Ascending aorta (tissue), 2 donors: Measurements from ENCODE around the gene CARMIL1. TPM values are rescaled to one million over a fixed set of nuclear protein-coding genes. Genes with fewer than 3 reads are reported as not detected.
"Not testable (repeated sequence)": the region's sequence is repeated elsewhere in the genome, so short reads cannot be mapped to it uniquely, and the experiment has no call there.

Experiments
- DNase-seq, 2 donors: peaks; one replicate each; pipeline ENCODE4 v3.0.0-alpha.2; 2019; ENCODE audit warnings: low spot score in 2 of 2
- H3K27ac ChIP-seq, 2 donors: fragments of 200-600 bp; sonication (generic); one replicate each; pipeline ENCODE4 v1.5.1; 2016 to 2017; ENCODE audit warnings: mild to moderate bottlenecking in 1 of 2
- H3K27me3 ChIP-seq: fragments of 200-600 bp; sonication (generic); one replicate; pipeline ENCODE4 v1.5.1; 2017
- H3K36me3 ChIP-seq, 2 donors: fragments of 200-600 bp; sonication (generic); one replicate each; pipeline ENCODE4 v1.5.1; 2016
- H3K4me1 ChIP-seq, 2 donors: fragments of 200-600 bp; sonication (generic); one replicate each; pipeline ENCODE4 v1.5.1; 2016 to 2017; ENCODE audit warnings: mild to moderate bottlenecking in 1 of 2
- H3K4me3 ChIP-seq, 2 donors: fragments of 200-600 bp; sonication (generic); one replicate each; pipeline ENCODE4 v1.5.1; 2016 to 2017; ENCODE audit warnings: mild to moderate bottlenecking in 1 of 2
- H3K9me3 ChIP-seq, 2 donors: fragments of 200-600 bp; sonication (generic); one replicate each; pipeline ENCODE4 v1.5.1; 2016
- CTCF ChIP-seq, 3 experiments: fragments of 200-600 bp in 2 of 3; fragments of 450-650 bp in 1 of 3; sonication (generic) in 2 of 3; IDR thresholded peaks; one replicate each; pipeline ENCODE4 v1.5.1; 2016 to 2019; ENCODE audit warnings: antibody characterized with exemption in 3 of 3, mild to moderate bottlenecking in 1 of 3, moderate library complexity in 1 of 3
- intact Hi-C: fragments of 100-400 bp; cut with DNase I; formaldehyde crosslinking; loops from one replicate; pipeline ENCODE4 v1.15.1; 2023
- total RNA-seq: library from RNA; depleted of rRNA; stranded (reverse); fragments of >200 nt; gene quantifications from one replicate; pipeline ENCODE4 v1.1.0, GENCODE V29; 2016

Gene CARMIL1
- total RNA-seq, 1 donor from 2014 or later: 16.1 TPM

- intact Hi-C loops: no loop called here
- H3K36me3 ChIP-seq: peaks cover 17 to 28% of the 10 kb centered on the region in 2 donors
- DNase-seq: no peak
- H3K4me1 ChIP-seq: no peaks in the 10 kb centered on the region
- H3K27me3 ChIP-seq: no peaks in the 10 kb centered on the region
- no peaks in the 10 kb centered on the region for H3K9me3 ChIP-seq
- H3K4me3 ChIP-seq: no peak overlapping the region
- no peak for TF ChIP-seq CTCF (IDR thresholded peaks at IDR 0.05)
- H3K27ac ChIP-seq: no peak overlapping the region
These were observed 300.8 kb downstream of the CARMIL1 start for GRCh38 chr6:25579902-25580495.

- no peak for TF ChIP-seq CTCF (IDR thresholded peaks at IDR 0.05)
- H3K9me3 ChIP-seq: no peaks in the 10 kb centered on the region
- no peaks in the 10 kb centered on the region for H3K4me1 ChIP-seq
- no peak for DNase-seq
- no peak overlapping the region for H3K27ac ChIP-seq
- H3K27me3 ChIP-seq: no peaks in the 10 kb centered on the region
- H3K4me3 ChIP-seq: no peak overlapping the region
- intact Hi-C loops: no loop called here
- peaks cover 17 to 36% of the 10 kb centered on the region in 2 donors for H3K36me3 ChIP-seq
These were observed 302.9 kb downstream of the CARMIL1 start for GRCh38 chr6:25582101-25582500.

GRCh38 chr6:25583099-25583498 is 303.9 kb downstream of the CARMIL1 start:
- intact Hi-C loops: no loop called here
- no peak for DNase-seq
- Histone ChIP-seq H3K36me3 (peaks cover 17 to 42% of the 10 kb centered on the region in 2 donors), H3K4me1 (no peaks in the 10 kb centered on the region), H3K9me3 (no peaks in the 10 kb centered on the region), H3K27ac (no peak overlapping the region), H3K4me3 (no peak overlapping the region), H3K27me3 (no peaks in the 10 kb centered on the region)
- no peak for TF ChIP-seq CTCF (IDR thresholded peaks at IDR 0.05)

- intact Hi-C loops: no loop called here
- H3K27me3 ChIP-seq: no peaks in the 10 kb centered on the region
- H3K27ac ChIP-seq: no peak overlapping the region
- peaks cover 17 to 50% of the 10 kb centered on the region in 2 donors for H3K36me3 ChIP-seq
- H3K4me3 ChIP-seq: no peak overlapping the region
- H3K9me3 ChIP-seq: no peaks in the 10 kb centered on the region
- no peak for DNase-seq
- TF ChIP-seq CTCF (IDR thresholded peaks at IDR 0.05): no peak
- H3K4me1 ChIP-seq: no peaks in the 10 kb centered on the region
These were observed 304.7 kb downstream of the CARMIL1 start for GRCh38 chr6:25583906-25584305.

GRCh38 chr6:25585225-25585624 is 306.1 kb downstream of the CARMIL1 start:
- no peak overlapping the region for H3K27ac ChIP-seq
- no peaks in the 10 kb centered on the region for H3K27me3 ChIP-seq
- H3K4me1 ChIP-seq: no peaks in the 10 kb centered on the region
- DNase-seq: no peak
- H3K36me3 ChIP-seq: peaks cover 17 to 53% of the 10 kb centered on the region in 2 donors
- intact Hi-C loops: no loop called here
- H3K4me3 ChIP-seq: no peak overlapping the region
- no peaks in the 10 kb centered on the region for H3K9me3 ChIP-seq
- TF ChIP-seq CTCF (IDR thresholded peaks at IDR 0.05): no peak

GRCh38 chr6:25586119-25586518 is 306.9 kb downstream of the CARMIL1 start:
- intact Hi-C loops, DNase-seq, H3K4me1 ChIP-seq, H3K27me3 ChIP-seq, H3K9me3 ChIP-seq, H3K4me3 ChIP-seq, H3K27ac ChIP-seq: not testable (repeated sequence)
- peaks cover 12 to 57% of the 10 kb centered on the region in 2 donors for H3K36me3 ChIP-seq
